Gastrocnemius medialis (tissue), 4 donors: ENCODE data around the gene B3GNT2.
"Not testable (repeated sequence)": the region's sequence is repeated elsewhere in the genome, so short reads cannot be mapped to it uniquely, and the experiment has no call there.

ENCODE experiments used
- CTCF ChIP-seq, 5 experiments: fragments of 450-650 bp in 3 of 5; fragments of 200-600 bp in 2 of 5; sonication (generic) in 2 of 5; IDR thresholded peaks in 4 of 5; conservative IDR thresholded peaks in 1 of 5; 1 replicate in 4 of 5; 2 replicates in 1 of 5; pipeline ENCODE4 v1.5.1; 2016 to 2019; ENCODE audit warnings: antibody characterized with exemption in 5 of 5, mild to moderate bottlenecking in 3 of 5, moderate library complexity in 3 of 5
- POLR2A ChIP-seq, 2 donors: fragments of 450-650 bp; IDR thresholded peaks; one replicate each; pipeline ENCODE4 v1.6.1; 2017; ENCODE audit warnings: antibody characterized with exemption in 2 of 2, mild to moderate bottlenecking in 2 of 2, moderate library complexity in 2 of 2

- TF ChIP-seq CTCF (IDR thresholded peaks at IDR 0.05 in 4 of 5, conservative IDR thresholded peaks at IDR 0.05 in 1 of 5); POLR2A (IDR thresholded peaks at IDR 0.05): not testable (repeated sequence)
Observed at GRCh38 chr2:62198854-62199253, 2.9 kb downstream of the B3GNT2 start.
